Activated naive CD4-positive, alpha-beta T cell (primary cell): ENCODE data around the gene MLPH.

Experiments
- DNase-seq, 4 experiments: peaks; one replicate each; lab custom pipeline; 2025; lab: John Stamatoyannopoulos, UW

Gene MLPH

GRCh38 chr2:237478979-237479378 lies 8.1 kb upstream of the MLPH start:
- DNase-seq: no peak

- no peak for DNase-seq
These were observed 7.3 kb upstream of the MLPH start for GRCh38 chr2:237479747-237480146.

GRCh38 chr2:237480556-237480955 lies 6.5 kb upstream of the MLPH start:
- DNase-seq: no peak

GRCh38 chr2:237480988-237481525 lies 6.0 kb upstream of the MLPH start:
- DNase-seq: no peak

GRCh38 chr2:237482485-237482884 lies 4.6 kb upstream of the MLPH start:
- DNase-seq: no peak

GRCh38 chr2:237483018-237483731 lies 3.9 kb upstream of the MLPH start:
- no peak for DNase-seq

GRCh38 chr2:237485304-237485703 lies 1.7 kb upstream of the MLPH start:
- no peak for DNase-seq

- no peak for DNase-seq
These were observed 1.2 kb upstream of the MLPH start for GRCh38 chr2:237485844-237486243.

GRCh38 chr2:237486334-237486818 lies 675 bp upstream of the MLPH start:
- DNase-seq: no peak

- no peak for DNase-seq
These were observed 445 bp downstream of the MLPH start for GRCh38 chr2:237487496-237487895.

- DNase-seq: no peak
These were observed 1.2 kb downstream of the MLPH start for GRCh38 chr2:237488295-237488694.

GRCh38 chr2:237488901-237489860 lies 2.1 kb downstream of the MLPH start:
- no peak for DNase-seq

- no peak for DNase-seq
These were observed 3.1 kb downstream of the MLPH start for GRCh38 chr2:237490009-237490711.

GRCh38 chr2:237490795-237491194 lies 3.7 kb downstream of the MLPH start:
- no peak for DNase-seq

- no peak for DNase-seq
These were observed 4.6 kb downstream of the MLPH start for GRCh38 chr2:237491515-237492118.

GRCh38 chr2:237492137-237492890 lies 5.3 kb downstream of the MLPH start:
- no peak for DNase-seq

GRCh38 chr2:237494066-237494465 lies 7.0 kb downstream of the MLPH start:
- no peak for DNase-seq

- DNase-seq: no peak
These were observed 8.6 kb downstream of the MLPH start for GRCh38 chr2:237495521-237496117.

GRCh38 chr2:237496428-237496827 lies 9.4 kb downstream of the MLPH start:
- DNase-seq: no peak

- no peak for DNase-seq
These were observed 10.2 kb downstream of the MLPH start for GRCh38 chr2:237497009-237497837.
